Panc1 (cell line): Measurements from ENCODE around the gene KRTAP3-3. TPM values are rescaled to one million over a fixed set of nuclear protein-coding genes. Genes with fewer than 3 reads are reported as not detected.

Experiments used
- ATAC-seq: fragments of 200-7000 bp; cut with Tn5 transposase; 2 replicates; pipeline ENCODE4 v1.9.1; 2020; ENCODE audit warnings: mild to moderate bottlenecking, moderate library complexity
- BruUV-seq: library from RNA; stranded (reverse); fragments of 400-500 nt; replicated peaks from 2 replicates; lab custom pipeline; 2021; lab: Mats Ljungman, UMichigan
- CTCF ChIA-PET: fragments of 300-600 bp; sonication (Branson Sonifier 250); formaldehyde crosslinking; loops from one replicate; lab custom pipeline; 2022; ENCODE audit warnings: antibody characterized with exemption; lab: Charles Lee
- POLR2A ChIA-PET: fragments of 300-600 bp; sonication (Branson Sonifier 250); formaldehyde crosslinking; loops from one replicate; lab custom pipeline; 2022; ENCODE audit warnings: antibody characterized with exemption; lab: Charles Lee
- DNase-seq: peaks from one replicate; pipeline ENCODE4 v3.0.0-alpha.2; 2010; ENCODE audit warnings: low read depth, low spot score
- H3K27ac ChIP-seq: 2 replicates; pipeline ENCODE4 v1.5.1; 2011; ENCODE audit warnings: mild to moderate bottlenecking, low read length, inconsistent platforms
- H3K27me3 ChIP-seq: fragments of 200-500 bp; sonication (Bioruptor generic); 2 replicates; pipeline ENCODE4 v1.6.0; 2014; ENCODE audit warnings: low read length, inconsistent platforms; ENCODE audit not compliant: control insufficient read depth, insufficient read depth
- H3K36me3 ChIP-seq: fragments of 200-500 bp; sonication (Bioruptor generic); 2 replicates; pipeline ENCODE4 v1.5.1; 2014; ENCODE audit warnings: inconsistent platforms, mild to moderate bottlenecking, low read length, moderate library complexity; ENCODE audit not compliant: control insufficient read depth, insufficient read depth
- H3K4me1 ChIP-seq: 2 replicates; pipeline ENCODE4 v1.5.1; 2011; ENCODE audit warnings: inconsistent platforms, mild to moderate bottlenecking, low read length, moderate library complexity; ENCODE audit not compliant: control insufficient read depth, insufficient read depth
- H3K4me3 ChIP-seq, 2 experiments: 2 replicates each; pipeline ENCODE4 v1.5.1; 2011 to 2012; ENCODE audit warnings: low read depth in 2 of 2, low read length in 2 of 2, mild to moderate bottlenecking in 2 of 2, inconsistent platforms in 1 of 2, moderate library complexity in 1 of 2
- H3K9me3 ChIP-seq: fragments of 200-500 bp; sonication (Bioruptor generic); 2 replicates; pipeline ENCODE4 v1.5.1; 2014; ENCODE audit warnings: low read depth, mild to moderate bottlenecking, inconsistent platforms, low read length, moderate library complexity; ENCODE audit not compliant: control insufficient read depth, insufficient read depth
- CTCF ChIP-seq: fragments of 450-650 bp; IDR thresholded peaks from 2 replicates; pipeline ENCODE4 v1.5.1; 2017; ENCODE audit warnings: mild to moderate bottlenecking
- POLR2AphosphoS5 ChIP-seq: IDR thresholded peaks from 2 replicates; pipeline ENCODE4 v1.6.1; 2012; ENCODE audit warnings: mild to moderate bottlenecking, low read depth, low read length, moderate library complexity
- SIN3A ChIP-seq: IDR thresholded peaks from 2 replicates; pipeline ENCODE4 v1.6.1; 2012; ENCODE audit warnings: low read depth, mild to moderate bottlenecking, low read length, moderate library complexity, borderline replicate concordance; ENCODE audit not compliant: insufficient read depth
- TCF7L2 ChIP-seq: IDR thresholded peaks from 2 replicates; pipeline ENCODE4 v1.6.1; 2011; ENCODE audit warnings: mild to moderate bottlenecking, low read depth, low read length, inconsistent platforms
- in situ Hi-C: cut with HindIII; loops from 2 replicates; pipeline ENCODE4 v1.10.0; 2016; ENCODE audit warnings: low sequenced_read_pairs, low pct_unique_long_range_greater_than_20kb
- intact Hi-C: fragments of 100-400 bp; cut with micrococcal nuclease; formaldehyde crosslinking; loops from one replicate; pipeline ENCODE4 v1.10.0; 2022; ENCODE audit not compliant: unreplicated experiment
- total RNA-seq: library from RNA; stranded (reverse); gene quantifications from one replicate; pipeline ENCODE4 v1.2.1, GENCODE V29; 2021; ENCODE audit not compliant: unreplicated experiment
- TF ChIP-seq, protein P1 (sequence below), 2 experiments: IDR thresholded peaks; 2 replicates each; pipeline ENCODE4 v1.6.1; 2011 to 2012; ENCODE audit warnings: low read depth in 2 of 2, control low read depth in 1 of 2, low read length in 1 of 2, mild to moderate bottlenecking in 1 of 2, moderate library complexity in 1 of 2; ENCODE audit not compliant: insufficient read depth in 1 of 2

KRTAP3-3 gene
- total RNA-seq, 1 experiment from 2014 or later: not detected

- Histone ChIP-seq H3K4me1 (no peaks in the 10 kb centered on the region), H3K9me3 (no peaks in the 10 kb centered on the region), H3K27me3 (peaks cover 7% of the 10 kb centered on the region), H3K36me3 (no peaks in the 10 kb centered on the region), H3K27ac (no peak overlapping the region), H3K4me3 (no peak overlapping the region)
- in situ Hi-C loops: no loop called here
- BruUV-seq: no TSS peak
- CTCF ChIA-PET: no interaction called here
- ATAC-seq: no peak
- no peak for DNase-seq
- POLR2A ChIA-PET: no interaction called here
- TF ChIP-seq TCF7L2: no peak
- TF ChIP-seq SIN3A: no peak
- TF ChIP-seq, protein P1, sequence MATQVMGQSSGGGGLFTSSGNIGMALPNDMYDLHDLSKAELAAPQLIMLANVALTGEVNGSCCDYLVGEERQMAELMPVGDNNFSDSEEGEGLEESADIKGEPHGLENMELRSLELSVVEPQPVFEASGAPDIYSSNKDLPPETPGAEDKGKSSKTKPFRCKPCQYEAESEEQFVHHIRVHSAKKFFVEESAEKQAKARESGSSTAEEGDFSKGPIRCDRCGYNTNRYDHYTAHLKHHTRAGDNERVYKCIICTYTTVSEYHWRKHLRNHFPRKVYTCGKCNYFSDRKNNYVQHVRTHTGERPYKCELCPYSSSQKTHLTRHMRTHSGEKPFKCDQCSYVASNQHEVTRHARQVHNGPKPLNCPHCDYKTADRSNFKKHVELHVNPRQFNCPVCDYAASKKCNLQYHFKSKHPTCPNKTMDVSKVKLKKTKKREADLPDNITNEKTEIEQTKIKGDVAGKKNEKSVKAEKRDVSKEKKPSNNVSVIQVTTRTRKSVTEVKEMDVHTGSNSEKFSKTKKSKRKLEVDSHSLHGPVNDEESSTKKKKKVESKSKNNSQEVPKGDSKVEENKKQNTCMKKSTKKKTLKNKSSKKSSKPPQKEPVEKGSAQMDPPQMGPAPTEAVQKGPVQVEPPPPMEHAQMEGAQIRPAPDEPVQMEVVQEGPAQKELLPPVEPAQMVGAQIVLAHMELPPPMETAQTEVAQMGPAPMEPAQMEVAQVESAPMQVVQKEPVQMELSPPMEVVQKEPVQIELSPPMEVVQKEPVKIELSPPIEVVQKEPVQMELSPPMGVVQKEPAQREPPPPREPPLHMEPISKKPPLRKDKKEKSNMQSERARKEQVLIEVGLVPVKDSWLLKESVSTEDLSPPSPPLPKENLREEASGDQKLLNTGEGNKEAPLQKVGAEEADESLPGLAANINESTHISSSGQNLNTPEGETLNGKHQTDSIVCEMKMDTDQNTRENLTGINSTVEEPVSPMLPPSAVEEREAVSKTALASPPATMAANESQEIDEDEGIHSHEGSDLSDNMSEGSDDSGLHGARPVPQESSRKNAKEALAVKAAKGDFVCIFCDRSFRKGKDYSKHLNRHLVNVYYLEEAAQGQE (IDR thresholded peaks at IDR 0.05; ENCODE audit: insufficient read depth in 1 of 2, low read depth in 2 of 2, low read length in 1 of 2): no peak
- no peak for TF ChIP-seq POLR2AphosphoS5
- TF ChIP-seq CTCF: no peak
- intact Hi-C loops: no loop called here
These were observed 40.1 kb downstream of the KRTAP3-3 start for GRCh38 chr17:40953881-40954280.

DNA sequence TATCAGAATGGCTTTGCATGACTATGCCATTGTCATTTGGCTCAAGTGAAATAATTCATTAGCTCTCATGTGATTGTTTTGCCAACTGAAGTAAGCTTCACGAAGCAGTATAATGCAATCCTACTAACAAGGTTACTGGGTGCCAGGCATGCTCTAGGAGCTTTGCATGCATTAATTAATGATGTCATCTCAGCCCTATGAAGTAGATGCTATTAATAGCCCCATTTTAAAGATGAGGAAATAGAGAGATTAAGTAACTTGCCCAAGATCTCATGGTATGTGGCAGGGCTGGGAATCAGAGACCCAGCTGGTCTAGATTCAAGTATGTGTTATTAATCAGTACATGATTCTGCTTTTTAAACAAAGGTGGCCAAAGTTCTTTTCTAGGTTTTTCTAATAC is 41.3 kb downstream of the KRTAP3-3 start:
- H3K27me3 ChIP-seq: peaks cover 7% of the 10 kb centered on the region
- DNase-seq (no peak), ATAC-seq (no peak)
- ChIA-PET CTCF (no interaction called here), POLR2A (no interaction called here)
- H3K36me3 ChIP-seq: no peaks in the 10 kb centered on the region
- no peak overlapping the region for H3K4me3 ChIP-seq
- no TSS peak for BruUV-seq
- no peak for TF ChIP-seq TCF7L2
- TF ChIP-seq SIN3A: no peak
- intact Hi-C loops: no loop called here
- in situ Hi-C loops: no loop called here
- H3K27ac ChIP-seq: no peak overlapping the region
- H3K4me1 ChIP-seq: no peaks in the 10 kb centered on the region
- no peaks in the 10 kb centered on the region for H3K9me3 ChIP-seq

GRCh38 chr17:40952154-40952553 is 41.8 kb downstream of the KRTAP3-3 start:
- POLR2A ChIA-PET: no interaction called here
- Histone ChIP-seq H3K4me3 (no peak overlapping the region), H3K27ac (no peak overlapping the region), H3K9me3 (no peaks in the 10 kb centered on the region), H3K4me1 (no peaks in the 10 kb centered on the region), H3K27me3 (peaks cover 10% of the 10 kb centered on the region), H3K36me3 (no peaks in the 10 kb centered on the region)
- intact Hi-C loops: no loop called here
- in situ Hi-C loops: no loop called here
- CTCF ChIA-PET: no interaction called here
- no TSS peak for BruUV-seq
- ATAC-seq: no peak
- TF ChIP-seq POLR2AphosphoS5 (no peak), TCF7L2 (no peak), CTCF (no peak), SIN3A (no peak)
- TF ChIP-seq, protein P1 (IDR thresholded peaks at IDR 0.05; ENCODE audit: insufficient read depth in 1 of 2, low read depth in 2 of 2, low read length in 1 of 2): no peak
- DNase-seq: no peak
